NCI-H82 (cell line): ENCODE data around the gene JPH4.

ENCODE experiments used
- DNase-seq: peaks from one replicate; lab custom pipeline; 2025; lab: John Stamatoyannopoulos, UW

JPH4 gene

GRCh38 chr14:23524954-23525353, 53.6 kb downstream of the JPH4 start:
- DNase-seq: no peak

- DNase-seq: no peak
These were observed 55.2 kb downstream of the JPH4 start for GRCh38 chr14:23523229-23524016.

- no peak for DNase-seq
These were observed 55.9 kb downstream of the JPH4 start for GRCh38 chr14:23522643-23523198.

GRCh38 chr14:23521785-23522640, 56.6 kb downstream of the JPH4 start:
- no peak for DNase-seq

- DNase-seq: no peak
These were observed 57.6 kb downstream of the JPH4 start for GRCh38 chr14:23520899-23521533.

- DNase-seq: no peak
These were observed 59.9 kb downstream of the JPH4 start for GRCh38 chr14:23518709-23519108.
